Sigmoid colon (tissue), 7 donors: ENCODE data around the gene NUDT17. TPM values are rescaled to one million over a fixed set of nuclear protein-coding genes. Genes with fewer than 3 reads are reported as not detected.

ENCODE experiments used
- DNase-seq: peaks from one replicate; pipeline ENCODE4 v3.0.0-alpha.2; 2019
- H3K27ac ChIP-seq, 4 donors: fragments of 200-600 bp; sonication (generic); one replicate each; pipeline ENCODE4 v1.5.1; 2016 to 2019; ENCODE audit warnings: mild to moderate bottlenecking in 1 of 4
- H3K27me3 ChIP-seq, 3 donors: fragments of 200-600 bp; sonication (generic); one replicate each; pipeline ENCODE4 v1.5.1; 2019; ENCODE audit warnings: mild to moderate bottlenecking in 1 of 3
- H3K36me3 ChIP-seq, 4 donors: fragments of 200-600 bp; sonication (generic); one replicate each; pipeline ENCODE4 v1.5.1; 2016 to 2019
- H3K4me1 ChIP-seq, 4 donors: fragments of 200-600 bp; sonication (generic); one replicate each; pipeline ENCODE4 v1.5.1; 2017 to 2019
- H3K4me3 ChIP-seq, 4 donors: fragments of 200-600 bp; sonication (generic); one replicate each; pipeline ENCODE4 v1.5.1; 2017 to 2019; ENCODE audit warnings: mild to moderate bottlenecking in 2 of 4, moderate library complexity in 1 of 4
- H3K9me3 ChIP-seq, 4 donors: fragments of 200-600 bp in 3 of 4; sonication (generic) in 3 of 4; one replicate each; pipeline versions ENCODE4 v1.5.1 to v1.6.1; 2013 to 2019
- CTCF ChIP-seq, 4 experiments: fragments of 450-650 bp in 3 of 4; fragments of 200-600 bp in 1 of 4; IDR thresholded peaks; one replicate each; pipeline ENCODE4 v1.5.1; 2016 to 2019; ENCODE audit warnings: antibody characterized with exemption in 4 of 4, mild to moderate bottlenecking in 3 of 4, moderate library complexity in 2 of 4
- EP300 ChIP-seq, 4 donors: sonication (generic); formaldehyde crosslinking; IDR thresholded peaks; one replicate each; pipeline ENCODE4 v1.6.1; 2017; ENCODE audit warnings: antibody characterized with exemption in 4 of 4
- POLR2A ChIP-seq, 2 donors: fragments of 450-650 bp; IDR thresholded peaks; one replicate each; pipeline ENCODE4 v1.6.1; 2016; ENCODE audit warnings: antibody characterized with exemption in 2 of 2, mild to moderate bottlenecking in 2 of 2, moderate library complexity in 2 of 2
- POLR2AphosphoS5 ChIP-seq, 4 donors: sonication (generic); formaldehyde crosslinking; IDR thresholded peaks; one replicate each; pipeline ENCODE4 v1.6.1; 2017; ENCODE audit warnings: antibody characterized with exemption in 4 of 4
- WGBS, 2 donors: extraction: QIAGEN DNeasy Blood & Tissue Kit; methylation state at CpG; one replicate each; pipeline ENCODE4 v1.1.7; 2013; 5-methylcytosine and 5-hydroxymethylcytosine counted together
- intact Hi-C: fragments of 100-400 bp; cut with DNase I; formaldehyde crosslinking; loops from one replicate; pipeline ENCODE4 v1.15.1; 2023
- polyA plus RNA-seq, 3 donors: library from polyadenylated mRNA; stranded (reverse); fragments of 200-250 nt; gene quantifications; one replicate each; pipeline ENCODE4 v1.2.3, GENCODE V29; 2013
- total RNA-seq, 4 donors: library from RNA; depleted of rRNA; stranded (reverse); fragments of >200 nt; gene quantifications; one replicate each; pipeline ENCODE4 v1.1.0, GENCODE V29; 2016
- donor health status: healthy with polysubstance abuse.
- donor health status: Bipolar disorder and iron deficiency.
- donor health status: healthy.

Gene NUDT17
- total and polyA plus RNA-seq, 7 donors, result 1.2 to 9.1 (median 2.1) TPM; not detected in 1

GRCh38 chr1:145863282-145864018 is 18.0 kb downstream of the NUDT17 start:
- Histone ChIP-seq H3K9me3 (no peaks in the 10 kb centered on the region), H3K27me3 (no peaks in the 10 kb centered on the region), H3K4me3 (no peak overlapping the region), H3K27ac (no peak overlapping the region), H3K4me1 (peaks cover 0 to 7% (median 7%) of the 10 kb centered on the region in 4 donors), H3K36me3 (peaks cover 0 to 28% (median 2%) of the 10 kb centered on the region in 4 donors)
- TF ChIP-seq CTCF (IDR thresholded peaks at IDR 0.05) (no peak), POLR2A (IDR thresholded peaks at IDR 0.05) (no peak), POLR2AphosphoS5 (IDR thresholded peaks at IDR 0.05) (no peak), EP300 (IDR thresholded peaks at IDR 0.05) (no peak)
- intact Hi-C loops, result no loop called here
- no peak for DNase-seq
- WGBS, 2 donors, result 72 to 79% methylated on average over 5 of the region's 5 CpGs

DNA sequence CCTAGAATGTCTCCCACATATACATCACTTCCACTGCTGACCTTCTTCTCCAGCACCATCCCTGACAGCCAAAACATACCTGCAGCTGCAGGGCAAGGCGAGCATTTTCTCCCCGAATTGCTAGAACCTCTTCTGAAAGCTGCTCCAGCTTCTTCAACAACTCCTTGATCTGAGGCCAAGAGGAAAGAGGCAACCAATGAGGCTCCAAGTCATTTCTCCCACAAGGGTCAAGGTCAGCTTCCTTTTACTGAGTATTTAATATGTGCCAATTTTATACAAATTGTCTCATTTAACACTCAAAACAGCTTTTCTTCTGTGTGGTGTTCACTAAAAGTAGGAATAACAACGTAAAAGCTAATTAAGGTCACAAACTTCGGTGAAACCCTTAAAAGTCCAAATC is 22.8 kb downstream of the NUDT17 start:
- no peak overlapping the region for H3K27ac ChIP-seq
- peaks cover 0 to 28% (median 2%) of the 10 kb centered on the region in 4 donors for H3K36me3 ChIP-seq
- DNase-seq, result no peak
- intact Hi-C loops, result no loop called here
- H3K4me3 ChIP-seq, result no peak overlapping the region
- 70 to 84% methylated on average over 4 of the region's 4 CpGs for WGBS, 2 donors
- H3K27me3 ChIP-seq, result no peaks in the 10 kb centered on the region
- H3K4me1 ChIP-seq, result peaks cover 0 to 31% (median 22%) of the 10 kb centered on the region in 4 donors
- no peaks in the 10 kb centered on the region for H3K9me3 ChIP-seq
- TF ChIP-seq POLR2AphosphoS5 (IDR thresholded peaks at IDR 0.05) (no peak), CTCF (IDR thresholded peaks at IDR 0.05) (no peak), EP300 (IDR thresholded peaks at IDR 0.05) (no peak), POLR2A (IDR thresholded peaks at IDR 0.05) (no peak)

- 29 to 34% methylated on average over 47 of the region's 47 CpGs for WGBS, 2 donors
- Histone ChIP-seq H3K36me3 (peaks cover 0 to 9% (median 2%) of the 10 kb centered on the region in 4 donors), H3K27ac (peak overlapping the region; percentile 87 to 89 (median 88)), H3K9me3 (no peaks in the 10 kb centered on the region), H3K4me1 (peaks cover 0 to 31% (median 22%) of the 10 kb centered on the region in 4 donors), H3K4me3 (peak overlapping the region; percentile 33 to 57 (median 55)), H3K27me3 (no peaks in the 10 kb centered on the region)
- TF ChIP-seq CTCF (IDR thresholded peaks at IDR 0.05) (no peak), EP300 (IDR thresholded peaks at IDR 0.05) (no peak), POLR2A (IDR thresholded peaks at IDR 0.05) (peak in 1 of 2 donors; percentile 20), POLR2AphosphoS5 (IDR thresholded peaks at IDR 0.05) (peak in 3 of 4 donors; percentile 33 to 59 (median 37))
- intact Hi-C loops, result loop anchor here (2.0 kb wide), 1 partner anchor 21 kb away; no protein-coding TSS in a partner anchor
- DNase-seq, result peak; percentile 89
Measured at GRCh38 chr1:145871994-145872924, 26.8 kb downstream of the NUDT17 start.

GRCh38 chr1:145874646-145875045 is 29.2 kb downstream of the NUDT17 start:
- no peak overlapping the region for H3K4me3 ChIP-seq
- intact Hi-C loops, result no loop called here
- no peaks in the 10 kb centered on the region for H3K36me3 ChIP-seq
- H3K27me3 ChIP-seq, result no peaks in the 10 kb centered on the region
- WGBS, 2 donors, result 95 to 96% methylated on average over 12 of the region's 12 CpGs
- DNase-seq, result no peak
- TF ChIP-seq POLR2A (IDR thresholded peaks at IDR 0.05) (no peak), POLR2AphosphoS5 (IDR thresholded peaks at IDR 0.05) (no peak), CTCF (IDR thresholded peaks at IDR 0.05) (no peak), EP300 (IDR thresholded peaks at IDR 0.05) (no peak)
- no peak overlapping the region for H3K27ac ChIP-seq
- peaks cover 0 to 31% (median 22%) of the 10 kb centered on the region in 4 donors for H3K4me1 ChIP-seq
- no peaks in the 10 kb centered on the region for H3K9me3 ChIP-seq
